Skin of body (tissue), 2 donors: ENCODE results near the gene HMG20A. TPM values are rescaled to one million over a fixed set of nuclear protein-coding genes. Genes with fewer than 3 reads are reported as not detected.
"Not testable (repeated sequence)": the region's sequence is repeated elsewhere in the genome, so short reads cannot be mapped to it uniquely, and the experiment has no call there.

Source experiments
- DNase-seq: peaks from one replicate; lab custom pipeline; 2025; lab: John Stamatoyannopoulos, UW
- total RNA-seq: library from RNA; depleted of rRNA; stranded (reverse); fragments of >200 nt; gene quantifications from one replicate; pipeline ENCODE4 v1.2.3, GENCODE V29; 2014

Gene HMG20A
- 35.1 TPM for total RNA-seq

DNA sequence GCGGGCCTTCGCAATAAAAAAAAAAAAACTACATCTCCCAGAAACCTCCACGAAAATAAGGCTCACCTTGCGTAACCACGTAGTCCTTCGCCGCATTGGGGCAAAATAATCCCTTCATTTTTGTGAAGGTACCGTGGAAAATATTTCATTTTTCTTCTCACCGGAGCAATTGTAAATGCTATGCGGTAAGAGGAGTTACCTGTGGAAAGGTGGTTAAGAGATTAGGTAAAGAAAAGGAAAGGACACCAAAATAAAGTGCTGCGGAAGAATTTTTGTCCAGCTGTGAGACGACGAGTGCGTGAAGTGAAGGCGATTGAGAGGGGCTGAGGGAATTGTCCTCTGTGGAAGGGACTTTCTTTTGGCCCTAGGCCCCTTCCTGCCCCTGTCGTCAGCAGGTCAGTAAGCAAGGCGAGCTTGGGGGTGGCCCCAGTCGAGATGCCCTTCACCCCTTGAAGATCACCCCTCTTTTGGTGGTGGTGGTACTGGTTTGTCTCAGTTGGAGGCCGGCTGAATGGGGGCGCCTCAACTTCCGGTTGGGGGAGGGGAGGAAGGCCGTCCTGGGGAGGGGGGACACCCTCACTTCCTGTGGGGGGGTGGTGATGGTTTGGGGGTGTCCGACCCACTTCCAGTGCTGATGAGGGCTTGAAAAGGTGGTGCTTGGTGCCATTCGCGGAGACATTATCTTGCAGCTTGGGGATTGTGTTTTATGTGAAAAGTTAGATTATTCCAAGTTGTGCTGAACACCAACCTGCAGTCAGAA is at the start of gene HMG20A:
Gene HMG20A (plus strand): TSS at position 279 of the 760 bp plus-strand sequence. CDS start 37,520 bp downstream, outside the sequence.
- peak; percentile 96 for DNase-seq

DNA sequence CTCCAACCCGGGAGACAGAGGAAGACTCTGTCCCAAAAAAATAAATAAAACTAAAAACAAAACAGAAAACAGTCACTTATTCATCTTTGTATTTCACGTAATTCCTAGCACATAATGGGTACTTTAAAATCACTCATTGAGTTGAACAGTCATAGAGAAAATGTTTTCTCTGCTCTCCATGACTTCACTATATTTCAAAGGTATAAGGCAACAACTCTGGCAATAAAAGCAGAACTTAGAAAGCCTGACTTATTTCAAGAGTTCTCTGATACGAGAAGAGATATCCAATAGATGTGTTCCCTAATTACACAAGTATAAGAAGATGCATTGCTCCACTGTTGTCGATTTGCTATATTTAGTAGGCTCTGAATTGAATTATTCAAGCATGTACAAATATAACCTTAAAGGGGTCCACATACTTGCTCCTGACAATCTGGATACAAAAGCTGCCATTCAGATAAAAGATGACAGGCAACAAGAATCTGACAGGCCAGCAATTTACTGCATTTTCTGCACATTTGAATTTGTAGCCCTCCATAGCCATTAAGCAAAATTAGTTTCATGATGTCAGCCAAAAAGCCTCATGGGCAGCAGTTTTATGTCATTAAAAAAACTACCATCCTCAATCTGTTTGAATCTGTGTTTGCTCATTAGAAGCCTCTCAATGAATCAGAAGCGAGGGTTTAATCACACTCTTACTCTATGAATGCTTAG is 48.7 kb upstream of the HMG20A start:
- DNase-seq: no peak

DNA sequence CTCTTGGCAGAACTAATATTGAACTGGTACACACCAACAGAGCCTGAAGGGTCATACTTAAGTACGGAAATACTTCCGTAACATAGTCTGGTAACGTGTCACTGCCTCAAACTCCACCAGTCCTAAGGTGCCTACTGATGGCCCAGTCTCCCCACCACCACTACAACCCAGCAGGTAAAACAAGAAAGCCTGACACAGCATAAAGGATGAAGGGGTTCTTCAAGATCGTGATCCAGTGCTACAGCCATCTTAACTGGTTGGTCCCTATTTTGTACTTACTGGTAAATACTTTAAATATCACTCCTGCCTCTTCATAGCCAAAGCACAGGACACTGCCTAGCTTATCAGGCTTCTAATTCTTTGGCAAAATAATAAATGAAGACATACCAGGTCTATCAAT is 47.2 kb upstream of the HMG20A start:
- DNase-seq: no peak

DNA sequence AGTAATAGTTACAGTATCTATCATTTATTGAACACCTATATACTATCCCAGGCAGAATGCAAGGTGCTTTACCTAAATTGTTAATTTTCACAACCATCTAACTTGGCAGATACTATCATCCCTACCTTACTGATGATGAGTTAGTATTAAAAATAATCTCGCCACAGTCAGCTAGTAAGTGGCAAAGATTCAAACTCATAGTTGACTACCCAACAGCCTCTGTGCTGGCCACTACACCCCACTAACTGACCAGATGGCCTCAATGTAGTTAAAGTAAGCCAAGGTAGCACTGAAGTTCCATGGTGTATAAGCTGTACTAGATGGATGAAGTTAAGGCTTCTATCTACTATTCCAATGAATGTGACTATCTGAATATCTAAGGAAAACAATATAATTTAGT is 45.6 kb upstream of the HMG20A start:
- DNase-seq: no peak

DNA sequence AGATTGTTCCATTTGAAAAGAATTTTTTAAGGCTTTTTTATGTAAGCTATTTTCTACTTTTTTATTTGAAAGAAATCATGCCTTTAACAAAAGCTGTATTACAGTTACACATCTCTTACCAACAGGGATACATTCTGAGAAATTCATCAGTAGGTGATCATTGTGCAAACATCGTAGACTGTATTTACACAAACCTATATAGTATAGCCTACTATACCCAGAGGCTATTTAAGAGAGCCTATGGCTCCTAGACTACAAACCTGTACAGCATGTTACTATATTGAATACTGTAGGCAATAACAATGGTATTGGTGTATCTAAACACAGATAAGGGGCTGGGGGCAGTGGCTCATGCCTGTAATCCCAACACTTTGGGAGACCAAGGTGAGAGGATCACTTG is 43.9 kb upstream of the HMG20A start:
- DNase-seq: no peak

DNA sequence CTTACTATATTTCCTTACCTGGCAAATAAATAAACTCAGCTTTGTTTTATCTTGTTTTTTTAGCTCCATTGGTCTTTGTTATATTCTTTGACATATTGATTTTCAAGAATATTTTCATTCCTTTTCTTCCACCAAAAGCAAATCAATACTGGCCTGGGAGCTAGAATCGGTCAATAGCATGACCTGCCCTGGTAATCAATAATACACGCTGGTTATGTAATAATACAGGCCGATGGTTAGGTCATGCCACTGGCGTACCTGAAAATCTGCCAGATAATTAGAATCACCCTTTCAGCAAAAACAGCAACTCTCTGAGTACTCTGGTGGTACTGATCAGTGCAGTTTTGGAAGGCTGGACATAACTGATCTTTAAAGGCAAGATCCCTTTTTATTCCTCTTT is 40.7 kb upstream of the HMG20A start:
- no peak for DNase-seq

DNA sequence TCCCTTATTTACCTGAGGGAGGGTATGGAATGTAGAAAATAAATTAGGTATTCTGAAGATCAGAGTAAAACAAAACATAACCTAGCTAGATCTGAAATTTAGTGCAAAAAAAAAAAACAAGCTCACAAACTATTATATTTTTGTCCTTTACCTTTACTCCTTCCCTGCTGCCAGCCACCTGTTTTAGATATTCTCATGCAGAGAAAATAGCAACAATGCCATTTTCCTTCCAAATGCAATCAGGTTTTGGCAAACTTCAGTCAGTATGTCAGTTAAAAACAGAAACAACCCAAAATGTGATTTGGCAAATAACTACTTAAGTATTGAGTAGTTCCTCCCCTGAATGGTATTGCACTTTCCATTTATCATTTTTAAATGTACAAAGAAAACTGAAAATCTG is 36.6 kb upstream of the HMG20A start:
- no peak for DNase-seq

DNA sequence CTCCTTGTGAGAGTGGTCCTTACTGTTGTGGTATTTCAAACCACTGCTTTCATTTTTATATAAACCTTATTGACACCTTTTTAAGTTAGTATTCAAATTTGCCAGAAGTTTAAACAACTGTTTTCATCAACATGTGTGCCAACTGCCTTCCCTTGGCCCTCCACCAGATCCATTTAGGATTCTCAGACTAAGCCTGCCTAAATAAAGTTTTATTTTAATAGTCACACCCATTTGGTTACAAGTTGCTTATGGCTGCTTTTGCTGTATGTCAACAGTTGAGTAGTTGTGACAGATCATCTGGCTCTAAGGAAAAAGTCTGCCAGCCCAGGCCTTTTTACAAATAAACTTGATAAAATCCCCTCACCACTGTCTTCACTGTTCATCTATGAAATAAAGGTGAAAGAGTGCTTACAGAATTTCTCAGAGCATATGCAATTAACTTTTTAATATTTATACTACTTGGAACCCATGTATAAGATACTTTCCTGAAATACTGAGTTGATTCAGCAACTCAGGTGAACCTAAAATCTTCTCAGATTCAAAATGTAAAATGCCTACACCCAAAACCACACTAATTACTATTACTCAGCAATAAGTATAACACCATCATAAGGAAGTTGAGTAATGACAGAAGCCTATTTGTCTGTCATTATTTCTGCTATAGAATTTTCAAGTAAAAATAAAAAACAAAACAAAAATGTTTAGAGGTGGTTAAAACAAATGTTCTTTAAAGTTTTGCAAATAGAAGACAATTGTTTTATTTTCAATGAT is 35.9 kb upstream of the HMG20A start:
- DNase-seq: no peak

DNA sequence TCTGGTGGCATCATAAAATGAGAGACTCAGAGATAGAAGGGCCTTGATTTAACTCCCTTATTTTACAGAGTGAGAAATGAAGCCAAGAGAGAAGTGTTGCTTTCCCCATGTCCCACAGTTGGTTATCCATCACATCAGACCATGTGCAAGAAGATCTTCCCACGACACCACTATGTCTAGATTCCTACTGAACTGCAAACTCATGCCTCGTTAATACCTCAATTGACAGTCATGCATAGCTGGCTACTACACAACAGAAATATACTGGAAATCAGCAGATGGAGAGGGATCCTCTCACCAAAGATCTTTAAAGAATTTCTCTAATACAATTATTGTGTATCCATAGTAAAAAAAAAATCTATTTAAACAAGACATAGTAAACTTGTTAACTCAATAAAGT is 34.1 kb upstream of the HMG20A start:
- no peak for DNase-seq

DNA sequence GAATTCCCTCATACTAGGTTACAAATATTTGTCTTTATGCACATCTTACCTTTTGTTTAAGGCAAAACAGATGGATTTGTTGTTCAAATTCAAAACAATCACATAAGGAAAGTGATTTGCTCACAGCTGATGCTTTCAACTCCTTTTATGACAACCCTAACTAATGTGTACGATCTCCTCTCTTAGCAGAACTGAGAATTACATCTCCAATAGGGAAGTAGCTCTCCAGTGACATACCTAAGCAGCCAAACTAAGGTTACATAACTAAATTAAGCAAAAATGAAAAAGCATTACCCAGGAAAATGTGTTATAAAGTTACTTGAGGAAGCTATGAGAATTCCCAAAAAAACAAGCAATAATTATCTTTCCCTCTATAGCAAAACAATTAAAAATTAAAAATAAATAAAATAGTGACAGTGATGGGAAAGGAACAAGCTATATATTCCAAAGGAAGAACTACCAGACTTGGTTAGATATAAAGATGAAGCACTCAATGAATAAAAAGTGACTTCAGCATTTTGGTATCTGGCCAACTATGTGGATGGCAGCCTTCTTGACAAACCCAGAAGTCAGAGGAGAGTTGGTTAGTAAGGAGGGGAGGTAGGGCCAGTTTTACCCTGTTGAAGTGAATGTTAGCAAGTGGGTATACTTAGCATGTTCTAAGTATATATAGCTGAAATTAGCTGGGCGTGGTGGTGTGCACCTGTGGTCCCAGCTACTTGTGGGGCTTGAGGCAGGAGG is 33.2 kb upstream of the HMG20A start:
- DNase-seq: no peak

DNA sequence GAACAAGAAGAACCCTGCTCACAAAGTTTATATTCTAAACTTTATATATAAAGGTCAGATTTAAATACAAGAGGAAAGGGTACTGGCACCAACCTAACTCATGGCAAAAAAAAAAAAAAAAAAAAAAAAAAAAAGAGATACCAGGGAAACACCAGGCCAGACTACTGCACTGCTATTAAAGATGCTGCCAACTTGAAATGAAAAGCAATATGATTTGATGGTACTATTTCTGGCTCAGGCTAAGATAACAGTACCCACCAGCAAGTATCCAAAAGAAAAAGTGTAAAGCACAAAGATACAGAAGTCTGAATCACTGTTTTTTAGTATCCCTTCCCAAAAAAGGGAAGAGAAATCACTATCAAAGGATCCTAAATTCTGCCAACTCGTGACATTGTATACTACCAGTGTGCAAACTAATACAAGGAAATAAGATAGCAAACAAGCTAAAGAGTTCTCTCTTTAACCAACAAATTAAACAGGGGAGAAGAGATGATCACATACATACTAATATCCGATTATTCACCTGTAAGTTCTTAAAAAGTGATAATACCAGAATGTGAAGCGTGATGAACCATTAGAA is 29.2 kb upstream of the HMG20A start:
- DNase-seq: no peak

DNA sequence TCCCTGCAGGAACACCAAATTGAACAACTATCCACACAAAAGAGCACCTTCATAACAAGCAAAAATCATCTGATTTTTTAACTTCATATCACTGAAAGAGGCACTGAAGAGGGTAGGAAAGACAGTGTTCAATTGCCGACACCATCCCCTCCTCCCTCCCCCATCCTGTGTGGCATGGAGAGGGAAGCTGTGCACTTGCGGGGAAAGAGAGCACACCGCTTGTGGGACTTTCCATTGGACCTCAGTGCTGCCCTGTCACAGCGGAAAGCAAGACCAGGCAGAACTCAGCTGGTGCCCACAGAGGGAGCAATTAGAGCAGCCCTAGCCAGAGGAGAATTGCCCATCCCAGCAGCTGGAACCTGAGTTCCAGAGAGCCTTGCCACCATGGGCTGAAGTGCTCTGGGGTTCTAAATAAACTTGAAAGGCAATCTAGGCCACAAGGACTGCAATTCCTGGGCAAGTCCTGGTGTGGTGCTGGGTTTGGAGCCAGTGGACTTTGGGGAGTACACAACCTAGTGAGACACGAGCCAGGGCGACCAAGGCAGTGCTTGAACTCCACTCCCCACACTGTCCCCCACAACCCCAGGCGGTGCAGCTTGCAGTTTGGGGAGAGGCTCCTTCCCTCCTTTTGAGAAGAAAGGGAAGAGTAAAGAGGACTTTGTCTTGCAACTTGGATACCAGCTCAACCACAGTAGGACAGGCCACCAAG is 27.8 kb upstream of the HMG20A start:
- DNase-seq: no peak

DNA sequence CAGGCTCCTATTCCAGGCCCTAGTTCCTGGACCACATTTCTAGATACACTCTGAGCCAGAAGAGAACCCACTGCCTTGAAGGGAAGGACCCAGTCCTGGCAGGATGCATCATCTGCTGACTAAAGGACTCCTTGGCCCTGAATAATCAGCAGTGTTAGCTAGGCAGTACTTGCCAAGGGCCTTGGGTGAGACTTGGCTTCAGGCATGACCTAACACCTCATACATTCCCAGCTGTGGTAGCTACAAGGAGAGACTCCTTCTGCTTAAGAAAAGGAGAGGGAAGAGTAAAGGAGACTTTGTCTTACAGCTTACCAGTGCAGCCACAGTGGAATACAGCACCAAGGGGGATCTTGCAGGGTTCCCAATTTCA is 27.2 kb upstream of the HMG20A start:
- no peak for DNase-seq

DNA sequence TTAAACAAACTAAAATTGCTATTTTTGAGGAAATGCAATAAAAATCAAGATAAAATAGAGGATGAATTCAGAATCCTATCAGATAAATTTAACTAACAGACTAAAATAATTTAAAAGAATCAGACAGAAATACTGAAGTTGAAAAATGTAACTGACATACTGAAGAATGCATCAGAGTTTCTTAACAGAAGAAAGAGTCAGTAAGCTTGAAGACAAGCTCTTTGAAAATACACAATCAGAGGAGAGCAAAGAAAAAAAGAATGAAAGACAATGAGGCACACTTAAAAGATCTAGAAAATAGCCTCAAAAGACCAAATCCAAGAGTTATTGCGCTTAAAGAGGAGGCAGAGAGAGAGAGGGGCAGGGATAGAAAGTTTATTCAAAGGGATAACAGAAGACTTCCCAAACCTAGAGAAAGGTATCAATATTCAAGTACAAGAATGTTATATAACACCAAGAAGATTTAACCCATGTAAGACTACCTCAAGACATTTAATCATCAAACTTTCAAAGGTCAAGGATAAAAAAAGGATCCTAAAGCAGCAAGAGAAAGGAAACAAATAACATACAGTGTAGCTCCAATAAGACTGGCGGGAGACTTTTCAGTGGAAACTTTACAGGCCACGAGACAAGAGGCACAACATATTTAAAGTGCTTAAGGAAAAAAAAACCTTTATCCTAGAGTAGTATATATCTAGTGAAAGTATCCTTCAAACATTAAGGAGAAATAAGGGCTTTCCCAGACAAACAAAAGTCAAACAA is 25.5 kb upstream of the HMG20A start:
- DNase-seq: no peak

DNA sequence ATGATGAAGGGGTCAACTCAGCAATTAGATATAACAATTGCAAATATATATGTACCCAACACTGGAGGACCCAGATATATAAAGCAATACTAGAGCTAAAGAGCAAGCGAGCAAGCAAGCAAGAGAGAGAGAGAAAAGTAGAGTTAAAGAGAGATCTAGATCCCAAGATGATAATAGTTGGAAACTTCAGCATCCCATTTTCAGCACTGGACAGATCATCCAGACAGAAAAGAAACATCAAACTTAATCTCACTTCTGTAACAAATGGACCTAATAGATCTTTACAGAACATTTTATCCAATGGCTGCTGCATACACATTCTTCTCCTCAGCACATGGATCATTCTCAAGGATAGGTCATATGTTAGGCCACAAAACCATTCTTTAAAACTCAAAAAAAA is 24.0 kb upstream of the HMG20A start:
- DNase-seq: no peak

DNA sequence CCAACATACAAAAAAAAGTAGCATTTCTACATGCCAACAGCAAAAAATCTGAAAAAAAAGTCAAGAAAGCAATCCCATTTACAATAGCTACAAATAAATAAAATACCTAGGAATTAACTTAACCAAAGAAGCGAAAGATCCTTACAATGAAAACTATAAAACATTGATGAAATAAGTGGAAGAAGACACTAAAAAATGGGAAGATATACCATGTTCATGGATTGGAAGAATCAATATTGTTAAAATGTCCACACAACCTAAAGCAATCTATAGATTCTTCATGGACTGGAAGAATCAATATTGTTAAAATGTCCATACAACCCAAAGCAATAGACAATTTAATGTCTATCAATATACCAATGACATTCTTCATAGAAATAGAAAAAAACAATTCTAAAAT is 21.8 kb upstream of the HMG20A start:
- DNase-seq: no peak

DNA sequence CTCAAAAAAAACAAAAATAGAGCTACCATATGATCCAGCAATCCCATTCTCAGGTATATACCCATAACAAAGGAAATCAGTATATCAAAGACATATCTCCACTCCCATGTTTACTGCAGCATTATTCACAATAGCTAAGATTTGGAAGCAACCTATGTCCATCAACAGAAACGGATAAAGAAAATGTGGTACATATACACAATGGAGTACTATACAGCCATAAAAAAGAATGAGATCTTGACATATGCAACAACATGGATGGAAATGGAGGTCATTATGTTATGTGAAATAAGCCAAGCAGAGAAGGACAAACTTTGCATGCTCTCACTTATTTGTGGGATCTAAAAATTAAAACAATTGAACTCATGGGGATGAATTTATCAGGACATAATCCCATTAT is 20.4 kb upstream of the HMG20A start:
- no peak for DNase-seq

DNA sequence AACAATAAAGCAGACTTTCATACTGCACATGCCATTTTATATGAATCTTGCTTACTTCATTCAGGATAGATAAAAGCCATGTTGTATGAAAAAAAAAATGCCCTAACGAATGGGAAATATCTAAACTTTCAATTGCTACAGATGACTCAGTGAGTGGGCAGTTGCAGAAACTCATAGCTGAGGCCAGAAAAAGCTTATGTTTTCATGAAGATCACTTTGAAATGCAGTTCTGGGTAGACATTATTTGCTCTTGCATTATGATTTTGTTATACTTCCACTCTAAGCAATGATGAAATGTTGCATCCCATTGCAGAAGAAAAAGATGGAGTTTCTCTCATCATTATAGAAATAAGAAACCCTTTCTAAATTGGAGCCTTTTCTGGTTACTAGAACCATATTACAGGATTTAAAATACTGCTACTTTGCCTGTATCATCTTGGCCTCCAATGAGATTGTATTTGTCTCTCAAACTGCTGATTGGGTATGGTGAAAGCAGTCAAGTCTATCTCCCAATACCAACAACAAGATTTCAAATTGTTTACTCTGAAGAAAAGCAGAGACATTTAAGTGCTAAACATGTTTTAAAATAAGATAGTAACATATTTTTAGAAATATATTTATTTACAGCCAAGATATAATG is 17.8 kb upstream of the HMG20A start:
- no peak for DNase-seq

DNA sequence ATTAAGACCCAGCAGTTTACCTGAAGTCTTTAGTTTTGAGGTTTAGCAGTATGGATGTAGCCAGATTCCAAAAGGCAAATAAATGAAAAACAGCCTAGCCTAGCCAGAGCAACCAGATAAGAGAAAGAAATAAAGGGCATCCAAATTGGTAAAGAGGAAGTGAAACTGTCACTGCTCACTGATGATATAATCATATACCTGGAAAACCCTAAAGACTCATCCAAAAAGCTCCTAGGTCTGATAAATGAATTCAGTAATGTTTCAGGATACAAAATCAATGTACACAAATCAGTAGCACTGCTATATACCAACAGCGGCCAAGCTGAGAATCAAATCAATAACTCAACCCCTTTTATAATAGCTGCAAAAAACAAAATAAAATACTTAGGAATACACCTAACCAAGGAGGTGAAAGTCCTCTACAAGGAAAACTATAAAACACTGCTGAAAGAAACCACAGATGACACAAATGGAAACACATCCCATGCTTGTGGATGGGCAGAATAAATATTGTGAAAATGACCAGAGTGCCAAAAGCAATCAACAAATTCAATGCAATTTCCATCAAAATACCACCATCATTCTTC is 14.4 kb upstream of the HMG20A start:
- not testable (repeated sequence) for DNase-seq
